HG03139 (cell line): Measurements from ENCODE around the gene GAGE10.
A peak's percentile ranks its signal among the peaks of the same experiment; 100 is the strongest.

Experiments used
- ATAC-seq: cut with Tn5 transposase; IDR thresholded peaks from one replicate; pipeline ENCODE4 v1.9.1; 2021; ENCODE audit not compliant: unreplicated experiment

The GAGE10 gene

GRCh38 chrX:49303346-49303745 is at the start of gene GAGE10:
GAGE10 (plus strand) TSS chrX:49303646; CDS start chrX:49304860, 1,214 bp downstream.
- ATAC-seq = no peak

- no peak for ATAC-seq
These were observed 48.8 kb upstream of the GAGE10 start for GRCh38 chrX:49254639-49255038.

GRCh38 chrX:49256268-49256995 is 47.0 kb upstream of the GAGE10 start:
- no peak for ATAC-seq

DNA sequence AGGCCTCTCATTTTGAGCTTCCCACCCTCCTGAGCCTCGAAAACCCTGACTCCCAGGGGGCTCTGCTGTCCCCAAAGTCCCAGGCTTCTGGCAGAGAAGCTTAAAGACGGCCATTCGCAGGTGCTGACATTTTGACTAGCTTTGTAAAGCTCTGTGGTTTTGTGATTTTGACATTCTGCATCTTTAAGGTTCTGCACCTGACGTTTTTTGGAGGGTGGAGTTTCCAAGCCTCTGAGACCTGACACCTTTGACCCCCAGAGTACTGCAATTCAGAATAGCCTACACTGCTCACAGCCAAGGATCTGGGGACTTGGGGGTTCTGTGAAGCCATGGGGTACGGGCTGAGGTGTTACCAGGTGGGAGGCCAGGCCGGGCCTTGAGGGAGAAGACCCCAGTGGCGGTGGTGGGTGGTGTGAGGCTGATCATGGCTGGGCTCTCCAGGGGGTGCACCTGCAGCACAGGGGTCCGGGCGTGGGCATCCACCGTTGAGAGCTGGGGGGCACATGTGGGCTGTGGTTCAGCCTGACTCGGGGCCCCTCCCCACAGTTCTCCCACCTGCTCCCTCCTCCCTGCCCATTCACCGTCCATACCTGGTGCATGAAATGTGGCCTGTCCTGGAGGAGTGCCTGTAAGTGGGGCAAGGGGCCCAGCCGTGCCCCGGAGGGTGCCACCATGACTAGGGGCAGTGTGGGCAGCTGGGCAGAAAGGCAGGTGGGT is 46.2 kb upstream of the GAGE10 start:
- no peak for ATAC-seq

DNA sequence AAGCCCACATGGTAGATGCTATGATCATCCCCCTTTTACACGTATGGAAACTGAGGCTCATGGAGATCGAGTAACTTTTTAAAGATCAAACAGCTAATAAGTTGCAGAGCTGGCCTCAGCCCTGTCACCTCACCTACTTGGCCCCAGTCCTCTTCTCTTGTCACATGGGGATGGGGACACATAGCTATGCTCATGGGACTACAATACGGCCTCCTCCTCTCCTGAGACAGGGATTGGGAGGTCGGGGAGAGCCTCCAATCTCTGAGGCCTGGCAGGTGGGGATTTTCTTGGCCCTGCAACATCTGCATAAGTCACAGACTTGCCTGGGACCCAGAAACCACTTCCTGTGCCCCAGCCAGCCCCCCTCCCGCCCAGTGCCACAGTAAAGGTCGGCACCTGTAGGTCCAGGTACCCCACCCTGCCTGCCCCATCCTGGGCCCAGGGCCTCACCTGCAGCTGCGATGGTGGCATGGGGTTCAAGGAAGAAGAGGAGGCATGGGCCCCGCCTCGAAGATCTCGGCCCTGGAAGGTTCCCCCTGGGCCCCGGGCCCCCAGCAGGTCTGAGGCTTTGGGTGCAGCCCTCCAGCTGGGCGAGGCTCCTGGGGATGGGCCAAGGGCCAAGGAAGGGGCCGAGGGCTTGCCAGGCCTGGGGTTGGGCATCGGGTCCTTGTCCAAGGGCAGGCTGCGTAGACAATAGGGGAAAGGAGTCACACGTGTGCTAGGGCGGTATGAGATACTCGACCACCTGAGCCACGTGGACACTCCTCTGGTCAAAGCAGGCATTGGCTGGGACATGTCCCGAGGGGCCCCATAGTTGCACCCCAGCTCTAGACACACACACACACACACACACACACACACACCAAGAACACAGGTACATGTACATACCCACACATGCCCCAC is 45.3 kb upstream of the GAGE10 start:
- no peak for ATAC-seq

GRCh38 chrX:49258749-49259124 is 44.7 kb upstream of the GAGE10 start:
- ATAC-seq = no peak

DNA sequence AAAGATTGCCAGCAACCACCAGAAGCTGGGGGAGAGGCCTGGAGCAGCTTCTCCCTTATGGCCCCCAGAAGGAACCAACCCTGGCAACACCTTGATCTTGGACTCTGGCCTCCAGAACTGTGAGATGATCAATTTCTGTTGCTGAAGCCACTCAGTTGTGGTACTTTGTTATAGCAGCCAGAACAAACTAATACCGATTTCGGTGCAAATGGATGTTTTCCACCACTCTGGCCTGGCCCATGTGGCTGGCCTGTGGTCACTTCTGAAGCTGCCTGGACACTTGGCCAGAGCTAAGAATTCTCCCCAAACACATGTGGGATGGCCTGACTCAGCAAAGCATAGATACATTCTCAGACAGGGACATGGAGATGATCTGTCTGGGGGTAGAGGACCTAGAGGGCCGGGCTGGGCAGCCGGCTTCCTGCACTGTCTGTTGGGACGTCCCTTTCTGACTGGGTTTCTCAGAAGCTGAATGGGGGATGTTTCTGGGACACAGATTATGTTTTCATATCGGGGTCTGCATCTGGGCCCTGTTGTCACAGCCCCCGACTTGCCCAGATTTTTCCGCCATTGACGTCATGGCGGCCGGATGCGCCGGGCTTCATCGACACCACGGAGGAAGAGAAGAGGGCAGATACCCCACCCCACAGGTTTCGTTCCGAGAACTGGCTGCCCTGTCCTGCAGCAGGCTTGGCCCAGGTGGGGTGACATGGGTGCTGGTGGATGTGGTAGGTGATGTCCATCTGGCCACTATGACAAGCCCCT is 43.0 kb upstream of the GAGE10 start:
- ATAC-seq = no peak

- ATAC-seq = no peak
These were observed 40.8 kb upstream of the GAGE10 start for GRCh38 chrX:49262603-49263002.

DNA sequence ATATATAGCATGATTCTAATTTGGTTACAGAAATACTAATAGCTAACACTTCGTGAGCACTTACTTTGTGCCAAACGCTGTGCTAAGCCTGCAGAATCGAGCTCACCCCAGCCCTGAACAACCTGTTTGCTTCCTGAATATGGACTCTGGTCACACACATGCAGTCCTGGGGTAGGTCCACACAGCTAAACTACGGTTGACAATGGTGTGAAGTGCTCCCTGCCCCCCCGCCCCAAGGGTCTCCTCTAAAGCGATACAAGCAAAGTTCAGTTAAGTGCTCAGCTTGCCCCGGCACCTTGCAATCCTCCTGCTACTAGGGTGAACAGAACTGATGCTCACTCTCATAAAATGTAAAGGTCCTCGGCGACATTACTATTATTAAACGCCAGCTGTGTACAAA is 39.8 kb upstream of the GAGE10 start:
- no peak for ATAC-seq

- no peak for ATAC-seq
These were observed 39.0 kb upstream of the GAGE10 start, which contains the start of gene FOXP3 for GRCh38 chrX:49264460-49264859. FOXP3 (minus strand) TSS chrX:49264710; CDS start chrX:49258505, 6,205 bp downstream.

DNA sequence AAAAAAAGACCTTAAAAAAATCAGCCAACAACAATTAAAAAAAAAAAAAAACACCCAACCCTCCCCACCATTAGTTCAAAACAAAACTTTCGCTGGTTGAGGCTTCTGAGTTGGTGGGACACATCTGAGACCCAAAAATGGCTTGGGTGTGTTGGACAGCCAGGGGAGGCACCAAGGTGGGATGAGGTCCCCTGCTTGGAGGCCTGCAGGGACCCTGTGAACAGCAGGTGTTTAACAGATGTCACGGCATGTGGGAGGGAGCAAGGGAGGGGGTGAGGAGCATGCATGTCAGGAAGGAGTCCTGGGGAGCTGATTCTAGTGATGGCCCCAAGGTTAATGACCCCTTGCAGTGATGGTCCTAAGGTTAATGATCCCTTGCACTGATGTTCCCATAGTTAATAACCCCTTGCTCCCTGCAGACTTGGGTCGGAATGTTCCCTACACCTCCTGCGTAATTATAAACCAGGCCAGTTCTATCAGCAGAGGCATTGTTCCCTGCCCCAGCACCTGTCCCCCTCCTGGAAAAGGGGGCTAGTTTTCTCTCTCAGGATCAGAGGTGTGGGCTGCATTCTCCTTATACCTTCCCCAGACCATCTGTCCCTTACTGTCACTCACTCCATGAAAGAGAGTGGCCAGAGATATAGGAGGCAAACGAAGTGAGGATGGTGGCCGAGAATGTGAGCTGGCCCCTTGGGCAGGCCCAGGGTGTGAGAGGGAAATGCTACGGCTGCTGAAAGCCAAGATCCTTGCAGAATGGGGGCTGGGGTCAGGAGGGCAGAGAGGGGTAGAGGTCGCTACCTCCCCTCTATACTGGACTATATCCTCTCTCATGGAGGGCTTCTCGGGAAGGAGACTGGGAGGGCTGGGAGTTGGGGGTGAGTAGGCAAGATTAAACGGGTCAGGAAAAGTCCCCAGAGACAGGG is 36.7 kb upstream of the GAGE10 start:
- ATAC-seq = no peak

GRCh38 chrX:49268702-49269009 is 34.8 kb upstream of the GAGE10 start:
- no peak for ATAC-seq

- ATAC-seq = peak; percentile 84
These were observed 34.3 kb upstream of the GAGE10 start for GRCh38 chrX:49269010-49269766.

GRCh38 chrX:49269767-49270248 is 33.6 kb upstream of the GAGE10 start, which contains the start of gene PPP1R3F:
PPP1R3F (plus strand) TSS chrX:49269793; CDS start chrX:49269870, 77 bp downstream.
- ATAC-seq = peak; percentile 6

- no peak for ATAC-seq
These were observed 33.1 kb upstream of the GAGE10 start for GRCh38 chrX:49270249-49270921.

DNA sequence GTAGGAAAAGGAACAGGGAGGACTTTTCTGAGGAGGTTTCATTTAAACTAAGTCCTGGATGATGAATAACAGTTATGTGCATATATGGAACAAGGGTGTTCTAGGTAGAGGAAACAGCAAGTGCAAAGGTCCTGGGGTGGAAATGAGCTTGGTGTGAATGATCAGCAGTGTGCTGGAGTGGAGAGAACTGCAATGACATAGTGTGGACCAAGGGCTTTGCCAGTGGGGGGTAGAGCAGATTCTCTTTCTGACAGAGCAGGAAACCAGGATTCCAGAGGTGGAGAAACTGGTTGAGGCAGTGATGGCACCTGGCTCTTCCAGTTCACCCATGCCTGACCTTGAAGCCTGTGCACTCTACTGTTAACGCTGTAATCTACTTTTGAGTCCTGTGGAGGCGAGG is 32.1 kb upstream of the GAGE10 start:
- no peak for ATAC-seq

DNA sequence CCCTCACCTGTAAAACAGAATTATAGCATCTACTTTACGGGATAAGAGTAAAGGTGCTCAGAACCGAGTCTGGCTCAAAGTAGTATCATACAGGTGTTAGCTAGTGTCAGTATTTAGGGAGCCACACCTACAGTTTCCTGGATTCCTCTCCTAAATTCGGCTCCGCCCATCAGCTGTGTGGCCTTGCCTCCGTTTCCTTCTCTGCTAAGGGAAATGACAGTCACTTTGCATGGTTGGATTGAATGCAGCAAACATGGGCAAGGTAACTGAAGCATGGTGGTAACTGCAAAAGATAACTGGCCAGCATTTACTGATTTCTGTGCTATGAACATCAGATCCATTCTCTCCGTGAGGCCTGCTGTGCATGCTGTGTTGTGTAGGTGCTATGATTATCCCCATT is 31.0 kb upstream of the GAGE10 start:
- ATAC-seq = no peak

- no peak for ATAC-seq
These were observed 30.2 kb upstream of the GAGE10 start for GRCh38 chrX:49273181-49273727.
